Mesenchymal stem cell (in vitro differentiated cells and primary cell): ENCODE results near the gene AKNA.

ENCODE experiments used
- DNase-seq: peaks from one replicate; pipeline ENCODE4 v3.0.0-alpha.2; 2013
- H2AFZ ChIP-seq: one replicate; pipeline ENCODE4 v1.6.1; 2013; ENCODE audit warnings: low read depth, mild to moderate bottlenecking, control low read depth, inconsistent platforms, low read length, moderate library complexity
- H2AK5ac ChIP-seq: 2 replicates; pipeline ENCODE4 v1.6.1; 2013; ENCODE audit warnings: low read length, moderate library complexity, mild to moderate bottlenecking, inconsistent platforms; ENCODE audit not compliant: severe bottlenecking
- H2BK120ac ChIP-seq: one replicate; pipeline ENCODE4 v1.6.1; 2013; ENCODE audit warnings: low read depth, mild to moderate bottlenecking, inconsistent platforms, low read length, moderate library complexity
- H2BK12ac ChIP-seq, 2 experiments: one replicate each; pipeline ENCODE4 v1.6.1; 2013; ENCODE audit warnings: inconsistent platforms in 2 of 2, low read length in 2 of 2, mild to moderate bottlenecking in 2 of 2, moderate library complexity in 2 of 2, control low read depth in 1 of 2
- H2BK15ac ChIP-seq: one replicate; pipeline ENCODE4 v1.6.1; 2013; ENCODE audit warnings: mild to moderate bottlenecking, low read depth, inconsistent platforms; ENCODE audit not compliant: poor library complexity, severe bottlenecking
- H2BK5ac ChIP-seq: 2 replicates; pipeline ENCODE4 v1.6.1; 2013; ENCODE audit warnings: low read depth, mild to moderate bottlenecking, low read length, control low read depth, inconsistent platforms; ENCODE audit not compliant: poor library complexity, severe bottlenecking
- H3K14ac ChIP-seq, 2 experiments: one replicate each; pipeline ENCODE4 v1.6.1; 2013; ENCODE audit warnings: inconsistent platforms in 2 of 2, low read length in 2 of 2, control low read depth in 1 of 2, mild to moderate bottlenecking in 1 of 2, moderate library complexity in 1 of 2
- H3K18ac ChIP-seq, 2 experiments: one replicate each; pipeline ENCODE4 v1.6.1; 2013; ENCODE audit warnings: inconsistent platforms in 2 of 2, low read length in 2 of 2, control low read depth in 1 of 2, low read depth in 1 of 2, mild to moderate bottlenecking in 1 of 2
- H3K23ac ChIP-seq, 2 experiments: one replicate each; pipeline ENCODE4 v1.6.1; 2013; ENCODE audit warnings: inconsistent platforms in 2 of 2, low read length in 2 of 2, mild to moderate bottlenecking in 2 of 2, moderate library complexity in 2 of 2, control low read depth in 1 of 2
- H3K27ac ChIP-seq: 2 replicates; pipeline ENCODE4 v1.5.1; 2013; ENCODE audit warnings: mild to moderate bottlenecking, moderate library complexity, low read length, control low read depth, inconsistent platforms; ENCODE audit not compliant: poor library complexity, severe bottlenecking
- H3K27me3 ChIP-seq, 2 experiments: 2 replicates each; pipeline versions ENCODE4 v1.6.1 to v1.7.0; 2013; ENCODE audit warnings: low read length in 2 of 2, mild to moderate bottlenecking in 2 of 2, moderate library complexity in 2 of 2, control low read depth in 1 of 2, inconsistent platforms in 1 of 2; ENCODE audit not compliant: control insufficient read depth in 1 of 2, insufficient read depth in 1 of 2
- H3K36me3 ChIP-seq, 2 experiments: 2 replicates each; pipeline versions ENCODE4 v1.6.1 to v1.7.0; 2013; ENCODE audit warnings: low read length in 2 of 2, control low read depth in 1 of 2, inconsistent platforms in 1 of 2, low read depth in 1 of 2, mild to moderate bottlenecking in 1 of 2; ENCODE audit not compliant: insufficient read depth in 2 of 2, control insufficient read depth in 1 of 2
- H3K4ac ChIP-seq, 2 experiments: one replicate each; pipeline ENCODE4 v1.6.1; 2013; ENCODE audit warnings: inconsistent platforms in 2 of 2, low read length in 2 of 2, mild to moderate bottlenecking in 2 of 2, moderate library complexity in 2 of 2, control low read depth in 1 of 2, low read depth in 1 of 2
- H3K4me1 ChIP-seq: 2 replicates; pipeline ENCODE4 v1.6.1; 2013; ENCODE audit warnings: low read depth, low read length, control low read depth; ENCODE audit not compliant: control insufficient read depth, insufficient read depth
- H3K4me2 ChIP-seq: 2 replicates; pipeline ENCODE4 v1.6.1; 2013; ENCODE audit warnings: low read length, mild to moderate bottlenecking, inconsistent platforms; ENCODE audit not compliant: poor library complexity, severe bottlenecking
- H3K4me3 ChIP-seq, 2 experiments: 2 replicates each; pipeline versions ENCODE4 v1.5.1 to v1.7.0; 2013; ENCODE audit warnings: low read length in 2 of 2, mild to moderate bottlenecking in 2 of 2, control low read depth in 1 of 2, low read depth in 1 of 2; ENCODE audit not compliant: insufficient read depth in 1 of 2
- H3K79me1 ChIP-seq: replicated peaks from 2 replicates; pipeline ENCODE4 v1.6.1; 2013; ENCODE audit warnings: mild to moderate bottlenecking, control low read depth, low read length, inconsistent platforms; ENCODE audit not compliant: poor library complexity, severe bottlenecking
- H3K9ac ChIP-seq: 2 replicates; pipeline ENCODE4 v1.7.0; 2013; ENCODE audit warnings: mild to moderate bottlenecking, low read length, moderate library complexity
- H3K9me3 ChIP-seq: 2 replicates; pipeline ENCODE4 v1.7.0; 2013; ENCODE audit warnings: mild to moderate bottlenecking, low read length; ENCODE audit not compliant: control insufficient read depth
- H4K8ac ChIP-seq: one replicate; pipeline ENCODE4 v1.6.1; 2013; ENCODE audit warnings: inconsistent platforms, mild to moderate bottlenecking, low read length, moderate library complexity
- H4K91ac ChIP-seq: one replicate; pipeline ENCODE4 v1.6.1; 2013; ENCODE audit warnings: mild to moderate bottlenecking, low read length, inconsistent platforms
- WGBS: methylation state at CpG from one replicate; pipeline ENCODE4 v1.1.7; 2013; ENCODE audit warnings: mixed read lengths; 5-methylcytosine and 5-hydroxymethylcytosine counted together

AKNA gene

GRCh38 chr9:114394523-114395333 lies 6.9 kb upstream of the AKNA start:
- Histone ChIP-seq H2AFZ (no peak overlapping the region), H3K4me1 (peaks cover 10% of the 10 kb centered on the region), H3K27me3 (peaks cover 0 to 6% of the 10 kb centered on the region in 2 experiments), H3K27ac (no peak overlapping the region), H3K4me2 (no peak overlapping the region), H3K14ac (peak overlapping the region in 1 of 2 experiments; percentile 11), H3K4ac (no peak overlapping the region), H2BK12ac (no peak overlapping the region), H3K9ac (peak overlapping the region; percentile 37), H3K36me3 (no peaks in the 10 kb centered on the region), H2BK15ac (peak overlapping the region; percentile 34), H3K79me1 (no peaks in the 10 kb centered on the region), H2BK120ac (no peak overlapping the region), H2AK5ac (no peak overlapping the region), H2BK5ac (no peak overlapping the region), H3K9me3 (no peaks in the 10 kb centered on the region), H3K4me3 (no peak overlapping the region), H3K23ac (no peak overlapping the region), H4K8ac (no peak overlapping the region), H3K18ac (no peak overlapping the region), H4K91ac (no peak overlapping the region)
- WGBS: 89% methylated on average over 7 of the region's 7 CpGs
- DNase-seq: no peak

GRCh38 chr9:114392749-114393112 lies 4.9 kb upstream of the AKNA start:
- Histone ChIP-seq H3K4me3 (no peak overlapping the region), H3K4me2 (no peak overlapping the region), H3K79me1 (peaks cover 2% of the 10 kb centered on the region), H3K36me3 (no peaks in the 10 kb centered on the region), H3K9ac (no peak overlapping the region), H2AK5ac (no peak overlapping the region), H3K4ac (no peak overlapping the region), H3K4me1 (peaks cover 12% of the 10 kb centered on the region), H4K91ac (no peak overlapping the region), H4K8ac (no peak overlapping the region), H3K27me3 (no peaks in the 10 kb centered on the region), H2BK15ac (no peak overlapping the region), H2BK12ac (no peak overlapping the region), H3K27ac (no peak overlapping the region), H2BK120ac (no peak overlapping the region), H3K14ac (no peak overlapping the region), H2AFZ (no peak overlapping the region), H2BK5ac (no peak overlapping the region), H3K9me3 (no peaks in the 10 kb centered on the region), H3K23ac (no peak overlapping the region), H3K18ac (no peak overlapping the region)
- no peak for DNase-seq
- 51% methylated on average over 3 of the region's 3 CpGs for WGBS

GRCh38 chr9:114390952-114391351 lies 3.2 kb upstream of the AKNA start:
- H3K4me3 ChIP-seq: no peak overlapping the region
- no peaks in the 10 kb centered on the region for H3K9me3 ChIP-seq
- no peak overlapping the region for H3K18ac ChIP-seq
- no peak overlapping the region for H3K4me2 ChIP-seq
- H3K23ac ChIP-seq: no peak overlapping the region
- no peak overlapping the region for H2BK12ac ChIP-seq
- H2AFZ ChIP-seq: no peak overlapping the region
- H2BK5ac ChIP-seq: no peak overlapping the region
- H3K4ac ChIP-seq: no peak overlapping the region
- H3K27me3 ChIP-seq: no peaks in the 10 kb centered on the region
- peaks cover 2% of the 10 kb centered on the region for H3K79me1 ChIP-seq
- no peak overlapping the region for H4K91ac ChIP-seq
- no peak overlapping the region for H2BK15ac ChIP-seq
- no peak for DNase-seq
- H3K4me1 ChIP-seq: peaks cover 20% of the 10 kb centered on the region
- 95% methylated on average over 2 of the region's 2 CpGs for WGBS
- no peaks in the 10 kb centered on the region for H3K36me3 ChIP-seq
- H3K9ac ChIP-seq: no peak overlapping the region
- H2AK5ac ChIP-seq: no peak overlapping the region
- H3K14ac ChIP-seq: no peak overlapping the region
- H3K27ac ChIP-seq: no peak overlapping the region
- no peak overlapping the region for H4K8ac ChIP-seq
- H2BK120ac ChIP-seq: no peak overlapping the region

- no peak overlapping the region for H3K4me3 ChIP-seq
Observed at GRCh38 chr9:114389612-114390368, 2.0 kb upstream of the AKNA start.

More at GRCh38 chr9:114389612-114390368, 2.0 kb upstream of the AKNA start:
- Histone ChIP-seq H2BK120ac (no peak overlapping the region), H3K4me2 (no peak overlapping the region), H2BK5ac (no peak overlapping the region), H3K9ac (peak overlapping the region; percentile 35), H3K36me3 (no peaks in the 10 kb centered on the region), H3K4me1 (peaks cover 29% of the 10 kb centered on the region), H3K4ac (no peak overlapping the region), H3K23ac (no peak overlapping the region), H3K79me1 (peaks cover 3% of the 10 kb centered on the region), H3K27me3 (no peaks in the 10 kb centered on the region), H3K27ac (no peak overlapping the region), H3K9me3 (no peaks in the 10 kb centered on the region), H2AK5ac (peak overlapping the region; percentile 45), H2BK12ac (peak overlapping the region in 1 of 2 experiments; percentile 31), H3K14ac (no peak overlapping the region), H4K91ac (no peak overlapping the region), H2BK15ac (no peak overlapping the region), H3K18ac (no peak overlapping the region), H4K8ac (peak overlapping the region; percentile 20), H2AFZ (no peak overlapping the region)
- 94% methylated on average over 6 of the region's 7 CpGs for WGBS
- DNase-seq: no peak
